Measurements from ENCODE around the gene HNRNPA3.
"Not testable (repeated sequence)": the region's sequence is repeated elsewhere in the genome, so short reads cannot be mapped to it uniquely, and the experiment has no call there.

Gene HNRNPA3

GRCh38 chr2:177232098-177232704 lies 19.6 kb downstream of the HNRNPA3 start:
- DNase-seq (ENCODE audit: low read depth in 2 of 2) = no peak

- no peak for DNase-seq (ENCODE audit: low read depth in 2 of 2)
Observed at GRCh38 chr2:177234267-177234666, 21.7 kb downstream of the HNRNPA3 start.

- no peak for DNase-seq (ENCODE audit: low read depth in 2 of 2)
Observed at GRCh38 chr2:177235855-177236437, 23.4 kb downstream of the HNRNPA3 start.

GRCh38 chr2:177237932-177238331 lies 25.3 kb downstream of the HNRNPA3 start:
- DNase-seq (ENCODE audit: low read depth in 2 of 2) = no peak

- no peak for DNase-seq (ENCODE audit: low read depth in 2 of 2)
Observed at GRCh38 chr2:177239053-177239452, 26.5 kb downstream of the HNRNPA3 start.

GRCh38 chr2:177239932-177240630 lies 27.5 kb downstream of the HNRNPA3 start:
- DNase-seq (ENCODE audit: low read depth in 2 of 2) = no peak

- no peak for DNase-seq (ENCODE audit: low read depth in 2 of 2)
Observed at GRCh38 chr2:177241711-177242120, 29.1 kb downstream of the HNRNPA3 start.

- no peak for DNase-seq (ENCODE audit: low read depth in 2 of 2)
Observed at GRCh38 chr2:177242121-177242987, 29.8 kb downstream of the HNRNPA3 start.

GRCh38 chr2:177243073-177243472 lies 30.5 kb downstream of the HNRNPA3 start:
- no peak for DNase-seq (ENCODE audit: low read depth in 2 of 2)

- no peak for DNase-seq (ENCODE audit: low read depth in 2 of 2)
Observed at GRCh38 chr2:177243476-177243875, 30.9 kb downstream of the HNRNPA3 start.

GRCh38 chr2:177244244-177244771 lies 31.7 kb downstream of the HNRNPA3 start:
- DNase-seq (ENCODE audit: low read depth in 2 of 2) = no peak

GRCh38 chr2:177245010-177245422 lies 32.4 kb downstream of the HNRNPA3 start:
- DNase-seq (ENCODE audit: low read depth in 2 of 2) = no peak

GRCh38 chr2:177246000-177246399 lies 33.4 kb downstream of the HNRNPA3 start:
- no peak for DNase-seq (ENCODE audit: low read depth in 2 of 2)

- not testable (repeated sequence) for DNase-seq (ENCODE audit: low read depth in 2 of 2)
Observed at GRCh38 chr2:177246523-177247030, 34.0 kb downstream of the HNRNPA3 start.

GRCh38 chr2:177247693-177248262 lies 35.2 kb downstream of the HNRNPA3 start:
- no peak for DNase-seq (ENCODE audit: low read depth in 2 of 2)

GRCh38 chr2:177249038-177249437 lies 36.4 kb downstream of the HNRNPA3 start:
- DNase-seq (ENCODE audit: low read depth in 2 of 2) = no peak

- no peak for DNase-seq (ENCODE audit: low read depth in 2 of 2)
Observed at GRCh38 chr2:177250461-177250860, 37.9 kb downstream of the HNRNPA3 start.

GRCh38 chr2:177251165-177251542 lies 38.6 kb downstream of the HNRNPA3 start:
- DNase-seq (ENCODE audit: low read depth in 2 of 2) = no peak

GRCh38 chr2:177252808-177253531 lies 40.4 kb downstream of the HNRNPA3 start:
- no peak for DNase-seq (ENCODE audit: low read depth in 2 of 2)

GRCh38 chr2:177253704-177254103 lies 41.1 kb downstream of the HNRNPA3 start:
- DNase-seq (ENCODE audit: low read depth in 2 of 2) = no peak
